ENCODE measurements around the gene OXT.
"Not testable (repeated sequence)": the region's sequence is repeated elsewhere in the genome, so short reads cannot be mapped to it uniquely, and the experiment has no call there.

OXT gene

GRCh38 chr20:3051385-3052019 lies 19.9 kb upstream of the OXT start:
- DNase-seq = no peak

GRCh38 chr20:3059489-3059888 lies 11.9 kb upstream of the OXT start:
- no peak for DNase-seq

- not testable (repeated sequence) for DNase-seq
These were observed 7.3 kb upstream of the OXT start for GRCh38 chr20:3064119-3064518.

- no peak for DNase-seq
These were observed 4.0 kb upstream of the OXT start for GRCh38 chr20:3067139-3068014.

GRCh38 chr20:3068075-3068474 lies 3.3 kb upstream of the OXT start:
- no peak for DNase-seq

GRCh38 chr20:3068986-3069900 lies 2.2 kb upstream of the OXT start:
- DNase-seq = peak in 1 of 2 experiments; percentile 27

- DNase-seq = no peak
These were observed 695 bp upstream of the OXT start for GRCh38 chr20:3070725-3071124.

GRCh38 chr20:3071266-3071609 lies 182 bp upstream of the OXT start:
- DNase-seq = no peak

GRCh38 chr20:3072530-3073250 lies 1.3 kb downstream of the OXT start:
- DNase-seq = no peak

- DNase-seq = not testable (repeated sequence)
These were observed 1.8 kb downstream of the OXT start for GRCh38 chr20:3073251-3073643.

- no peak for DNase-seq
These were observed 3.4 kb downstream of the OXT start for GRCh38 chr20:3074812-3075211.

- DNase-seq = not testable (repeated sequence)
These were observed 3.9 kb downstream of the OXT start for GRCh38 chr20:3075315-3075714.

GRCh38 chr20:3077618-3078134 lies 6.3 kb downstream of the OXT start:
- no peak for DNase-seq

GRCh38 chr20:3080939-3081388 lies 9.5 kb downstream of the OXT start:
- no peak for DNase-seq

- DNase-seq = no peak
These were observed 10.2 kb downstream of the OXT start for GRCh38 chr20:3081641-3082040.

GRCh38 chr20:3082306-3082951 lies 11.0 kb downstream of the OXT start:
- DNase-seq = no peak

- DNase-seq = no peak
These were observed 11.8 kb downstream of the OXT start for GRCh38 chr20:3082955-3083952.

GRCh38 chr20:3084283-3084985 lies 13.0 kb downstream of the OXT start, which contains the start of gene AVP:
Gene AVP (minus strand): TSS chr20:3084724. CDS start chr20:3084674, 50 bp downstream.
- no peak for DNase-seq

GRCh38 chr20:3084986-3085360 lies 13.6 kb downstream of the OXT start:
- no peak for DNase-seq

GRCh38 chr20:3085571-3086072 lies 14.2 kb downstream of the OXT start:
- DNase-seq = no peak

Data from NCI-H2081 (cell line).